ENCODE measurements around the gene RAB3C.

DNA sequence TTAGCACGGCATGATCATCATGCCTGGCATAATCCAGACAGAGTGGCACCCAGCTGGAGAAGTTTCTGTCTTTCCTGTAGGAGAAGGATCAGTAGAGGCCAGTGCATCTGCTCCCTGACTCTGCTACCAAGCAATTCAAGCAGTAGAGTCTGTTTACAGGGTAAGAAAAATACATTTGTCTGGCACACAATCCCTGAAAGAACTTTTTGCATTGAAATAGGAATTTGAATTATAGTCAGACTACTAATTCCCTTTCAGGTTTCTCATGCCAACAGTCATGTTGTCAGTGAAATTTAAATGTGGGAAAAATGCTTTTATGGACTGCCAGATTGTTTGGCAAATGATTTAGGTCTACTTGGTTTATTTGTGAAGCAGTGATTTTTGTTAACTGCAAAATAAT, 125.6 kb downstream of the RAB3C start:
- TF ChIP-seq, protein P1, sequence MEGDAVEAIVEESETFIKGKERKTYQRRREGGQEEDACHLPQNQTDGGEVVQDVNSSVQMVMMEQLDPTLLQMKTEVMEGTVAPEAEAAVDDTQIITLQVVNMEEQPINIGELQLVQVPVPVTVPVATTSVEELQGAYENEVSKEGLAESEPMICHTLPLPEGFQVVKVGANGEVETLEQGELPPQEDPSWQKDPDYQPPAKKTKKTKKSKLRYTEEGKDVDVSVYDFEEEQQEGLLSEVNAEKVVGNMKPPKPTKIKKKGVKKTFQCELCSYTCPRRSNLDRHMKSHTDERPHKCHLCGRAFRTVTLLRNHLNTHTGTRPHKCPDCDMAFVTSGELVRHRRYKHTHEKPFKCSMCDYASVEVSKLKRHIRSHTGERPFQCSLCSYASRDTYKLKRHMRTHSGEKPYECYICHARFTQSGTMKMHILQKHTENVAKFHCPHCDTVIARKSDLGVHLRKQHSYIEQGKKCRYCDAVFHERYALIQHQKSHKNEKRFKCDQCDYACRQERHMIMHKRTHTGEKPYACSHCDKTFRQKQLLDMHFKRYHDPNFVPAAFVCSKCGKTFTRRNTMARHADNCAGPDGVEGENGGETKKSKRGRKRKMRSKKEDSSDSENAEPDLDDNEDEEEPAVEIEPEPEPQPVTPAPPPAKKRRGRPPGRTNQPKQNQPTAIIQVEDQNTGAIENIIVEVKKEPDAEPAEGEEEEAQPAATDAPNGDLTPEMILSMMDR (IDR thresholded peaks at IDR 0.05) = no peak
- TF ChIP-seq FOXK1 (CRISPR knock-in tag; IDR thresholded peaks at IDR 0.05) (no peak), RELA (CRISPR knock-in tag; IDR thresholded peaks at IDR 0.05; ENCODE audit: borderline replicate concordance) (no peak), CREB1 (CRISPR knock-in tag; IDR thresholded peaks at IDR 0.05) (no peak), CREM (CRISPR knock-in tag; IDR thresholded peaks at IDR 0.05) (no peak), JUN (CRISPR knock-in tag; IDR thresholded peaks at IDR 0.05) (no peak), ZNF121 (CRISPR knock-in tag; IDR thresholded peaks at IDR 0.05) (no peak)
- TF ChIP-seq, protein P2, sequence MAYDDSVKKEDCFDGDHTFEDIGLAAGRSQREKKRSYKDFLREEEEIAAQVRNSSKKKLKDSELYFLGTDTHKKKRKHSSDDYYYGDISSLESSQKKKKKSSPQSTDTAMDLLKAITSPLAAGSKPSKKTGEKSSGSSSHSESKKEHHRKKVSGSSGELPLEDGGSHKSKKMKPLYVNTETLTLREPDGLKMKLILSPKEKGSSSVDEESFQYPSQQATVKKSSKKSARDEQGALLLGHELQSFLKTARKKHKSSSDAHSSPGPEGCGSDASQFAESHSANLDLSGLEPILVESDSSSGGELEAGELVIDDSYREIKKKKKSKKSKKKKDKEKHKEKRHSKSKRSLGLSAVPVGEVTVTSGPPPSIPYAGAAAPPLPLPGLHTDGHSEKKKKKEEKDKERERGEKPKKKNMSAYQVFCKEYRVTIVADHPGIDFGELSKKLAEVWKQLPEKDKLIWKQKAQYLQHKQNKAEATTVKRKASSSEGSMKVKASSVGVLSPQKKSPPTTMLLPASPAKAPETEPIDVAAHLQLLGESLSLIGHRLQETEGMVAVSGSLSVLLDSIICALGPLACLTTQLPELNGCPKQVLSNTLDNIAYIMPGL (CRISPR knock-in tag; IDR thresholded peaks at IDR 0.05) = no peak
- TF ChIP-seq, protein P3, sequence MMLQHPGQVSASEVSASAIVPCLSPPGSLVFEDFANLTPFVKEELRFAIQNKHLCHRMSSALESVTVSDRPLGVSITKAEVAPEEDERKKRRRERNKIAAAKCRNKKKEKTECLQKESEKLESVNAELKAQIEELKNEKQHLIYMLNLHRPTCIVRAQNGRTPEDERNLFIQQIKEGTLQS (CRISPR knock-in tag; conservative IDR thresholded peaks at IDR 0.05) = no peak
